Measurements from ENCODE around the gene TRAK2. TPM values are rescaled to one million over a fixed set of nuclear protein-coding genes. Genes with fewer than 3 reads are reported as not detected.

Gene TRAK2
- total and polyA plus RNA-seq, 10 donors, result 7.1 to 63.0 (median 37.7) TPM

DNA sequence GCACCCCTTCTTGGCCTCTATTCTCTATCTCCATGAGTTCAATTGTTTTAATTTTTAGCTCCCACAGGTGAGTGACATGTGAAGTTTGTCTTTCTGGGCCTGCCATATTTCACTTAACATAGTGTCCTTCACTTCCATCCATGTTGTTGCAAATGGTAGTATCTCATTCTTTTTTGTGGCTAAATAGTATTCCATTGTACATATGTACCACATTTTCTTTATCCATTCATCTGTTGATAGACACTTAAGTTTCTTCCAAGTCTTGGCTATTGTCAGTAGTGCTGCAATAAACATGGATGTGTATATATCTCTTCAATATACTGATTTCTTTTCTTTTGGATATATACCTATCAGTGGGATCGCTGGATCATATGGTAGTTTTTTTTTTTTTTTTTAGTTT, 9.3 kb upstream of the TRAK2 start:
- Histone ChIP-seq H3K27ac (no peak overlapping the region), H3K9me3 (peaks cover 0 to 3% (median 0%) of the 10 kb centered on the region in 8 donors), H3K36me3 (peaks cover 0 to 86% (median 35%) of the 10 kb centered on the region in 6 donors), H3K27me3 (replicated peaks in 1 of 7) (no peaks in the 10 kb centered on the region), H3K4me3 (no peak overlapping the region), H3K4me1 (no peaks in the 10 kb centered on the region)
- TF ChIP-seq POLR2A (IDR thresholded peaks at IDR 0.05) (no peak), POLR2AphosphoS5 (IDR thresholded peaks at IDR 0.05) (no peak)
- TF ChIP-seq, protein P1, sequence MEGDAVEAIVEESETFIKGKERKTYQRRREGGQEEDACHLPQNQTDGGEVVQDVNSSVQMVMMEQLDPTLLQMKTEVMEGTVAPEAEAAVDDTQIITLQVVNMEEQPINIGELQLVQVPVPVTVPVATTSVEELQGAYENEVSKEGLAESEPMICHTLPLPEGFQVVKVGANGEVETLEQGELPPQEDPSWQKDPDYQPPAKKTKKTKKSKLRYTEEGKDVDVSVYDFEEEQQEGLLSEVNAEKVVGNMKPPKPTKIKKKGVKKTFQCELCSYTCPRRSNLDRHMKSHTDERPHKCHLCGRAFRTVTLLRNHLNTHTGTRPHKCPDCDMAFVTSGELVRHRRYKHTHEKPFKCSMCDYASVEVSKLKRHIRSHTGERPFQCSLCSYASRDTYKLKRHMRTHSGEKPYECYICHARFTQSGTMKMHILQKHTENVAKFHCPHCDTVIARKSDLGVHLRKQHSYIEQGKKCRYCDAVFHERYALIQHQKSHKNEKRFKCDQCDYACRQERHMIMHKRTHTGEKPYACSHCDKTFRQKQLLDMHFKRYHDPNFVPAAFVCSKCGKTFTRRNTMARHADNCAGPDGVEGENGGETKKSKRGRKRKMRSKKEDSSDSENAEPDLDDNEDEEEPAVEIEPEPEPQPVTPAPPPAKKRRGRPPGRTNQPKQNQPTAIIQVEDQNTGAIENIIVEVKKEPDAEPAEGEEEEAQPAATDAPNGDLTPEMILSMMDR (IDR thresholded peaks at IDR 0.05 in 8 of 11, conservative IDR thresholded peaks at IDR 0.05 in 3 of 11), result no peak
- WGBS, 5 donors, result 93 to 100% (median 100%) methylated on average over 1 of the region's 1 CpG
- DNase-seq, result no peak
- intact Hi-C loops (cut with DNase I; ENCODE audit: low total_unique reads), result no loop called here

DNA sequence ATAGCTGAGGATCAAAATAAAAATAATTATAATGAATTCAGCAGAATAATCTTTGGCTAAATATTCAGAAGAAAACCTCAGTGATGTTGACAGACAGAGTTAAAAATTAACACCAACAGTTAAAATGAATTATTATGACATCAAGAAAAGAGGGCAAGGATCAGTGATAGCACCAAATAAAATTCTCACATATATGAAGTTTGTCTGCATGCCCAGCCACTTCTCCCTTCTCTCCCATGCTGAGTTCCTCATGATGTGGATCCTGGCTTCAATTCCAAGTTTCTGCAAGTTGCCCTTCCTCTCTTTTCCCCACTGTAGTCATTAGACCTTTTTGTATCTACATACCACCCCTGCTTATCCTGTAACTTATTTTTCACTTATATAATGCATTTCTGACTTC, 7.1 kb upstream of the TRAK2 start:
- intact Hi-C loops (cut with DNase I; ENCODE audit: low total_unique reads), result loop anchor here (10.0 kb wide), 1 partner anchor 204 kb away; no protein-coding TSS in a partner anchor
- Histone ChIP-seq H3K4me1 (peaks cover 0 to 3% (median 0%) of the 10 kb centered on the region in 6 donors), H3K4me3 (no peak overlapping the region), H3K27me3 (replicated peaks in 1 of 7) (no peaks in the 10 kb centered on the region), H3K36me3 (peaks cover 0 to 71% (median 17%) of the 10 kb centered on the region in 6 donors), H3K27ac (no peak overlapping the region), H3K9me3 (peaks cover 0 to 3% (median 0%) of the 10 kb centered on the region in 8 donors)
- no peak for DNase-seq
- no peak for TF ChIP-seq POLR2A (IDR thresholded peaks at IDR 0.05)

DNA sequence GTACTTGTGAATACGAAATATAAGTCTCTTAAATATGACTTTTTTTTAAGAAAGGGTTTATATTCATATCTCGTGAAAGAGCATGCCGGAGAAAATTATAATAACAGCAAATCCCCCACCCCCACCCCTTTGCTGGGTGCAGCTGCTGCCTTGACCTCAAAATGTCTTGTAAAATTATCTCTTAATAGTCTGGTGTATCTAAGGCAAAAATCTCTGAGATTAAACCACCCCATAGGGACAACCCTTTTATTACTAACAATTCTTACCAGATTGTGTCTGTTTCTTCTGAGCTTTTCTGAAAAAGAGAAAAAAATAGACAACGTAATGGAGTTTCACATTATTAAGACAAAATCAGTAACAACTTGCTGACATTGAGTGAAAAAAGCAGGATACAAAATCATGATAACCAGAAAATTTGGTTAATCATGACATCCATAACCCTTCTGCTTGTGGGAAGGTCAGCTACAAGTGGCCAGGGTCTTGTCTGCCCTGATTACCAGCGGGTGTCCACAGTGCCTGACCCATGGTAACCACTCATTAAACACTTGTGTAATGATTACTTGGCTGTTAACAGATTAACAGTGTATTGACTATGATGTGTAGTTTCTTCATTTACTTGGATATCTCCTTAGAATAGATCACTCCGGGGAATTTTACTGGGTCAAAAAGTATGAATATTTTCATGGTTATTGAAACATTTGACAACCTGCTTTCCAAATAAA, 1.8 kb upstream of the TRAK2 start:
- no peak overlapping the region for H3K27ac ChIP-seq
- peaks cover 18 to 48% (median 32%) of the 10 kb centered on the region in 6 donors for H3K4me1 ChIP-seq
- WGBS, 5 donors, result 91 to 94% (median 93%) methylated on average over 6 of the region's 6 CpGs
- peaks cover 0 to 22% (median 0%) of the 10 kb centered on the region in 6 donors for H3K36me3 ChIP-seq
- DNase-seq, result no peak
- no peaks in the 10 kb centered on the region for H3K9me3 ChIP-seq
- intact Hi-C loops (cut with DNase I; ENCODE audit: low total_unique reads), result loop anchor here (10.0 kb wide), 1 partner anchor 198 kb away; no protein-coding TSS in a partner anchor
- TF ChIP-seq, protein P1 (IDR thresholded peaks at IDR 0.05 in 8 of 11, conservative IDR thresholded peaks at IDR 0.05 in 3 of 11), result no peak
- no peaks in the 10 kb centered on the region for H3K27me3 ChIP-seq (replicated peaks in 1 of 7)
- H3K4me3 ChIP-seq, result peak overlapping the region in 2 of 8 donors; percentile 80 to 85

DNA sequence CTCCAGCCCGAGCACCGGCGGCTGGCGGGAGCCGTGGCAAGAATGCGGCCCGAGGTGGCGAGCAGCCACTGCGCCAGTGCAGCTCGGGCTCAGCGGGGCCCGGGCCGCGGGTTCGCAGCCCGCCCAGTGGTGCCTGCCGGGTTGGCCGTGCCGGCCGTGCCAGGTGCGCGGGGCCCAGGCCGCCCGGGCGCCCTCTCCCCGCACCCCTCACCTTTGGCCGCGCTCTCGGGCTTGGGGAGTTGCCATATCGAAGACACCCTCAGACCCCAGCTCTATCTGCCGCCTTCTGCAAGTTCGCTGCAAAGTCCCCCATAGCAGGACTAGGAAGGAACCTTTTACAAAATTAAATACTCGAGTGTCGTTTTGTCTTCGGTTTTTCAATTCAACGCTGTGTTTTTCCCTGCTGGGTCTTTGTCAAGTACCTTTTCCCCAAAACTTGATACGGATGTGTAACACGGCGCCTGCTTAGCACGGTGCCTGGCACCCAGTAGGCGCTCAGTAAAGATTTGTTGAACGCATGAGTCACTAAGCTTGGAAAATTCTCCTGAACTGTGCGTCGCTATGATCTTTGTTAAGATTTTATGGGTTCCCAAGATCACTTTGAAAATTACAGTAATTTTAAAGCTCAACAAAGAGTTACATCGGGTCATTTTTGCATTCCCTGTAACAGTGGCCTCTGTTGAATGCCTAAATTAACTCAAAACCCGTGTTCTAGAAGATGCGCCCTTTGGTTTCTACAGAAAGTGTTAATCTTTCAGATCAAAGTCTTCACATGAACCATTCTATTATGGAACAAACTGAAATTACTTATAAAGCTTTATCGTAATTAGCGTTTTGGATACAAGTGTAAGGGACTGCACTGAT, 1.0 kb upstream of the TRAK2 start:
- intact Hi-C loops (cut with DNase I; ENCODE audit: low total_unique reads), result loop anchor here (10.0 kb wide), 1 partner anchor 197 kb away; no protein-coding TSS in a partner anchor
- DNase-seq, result no peak

More for the DNA sequence above, 1.0 kb upstream of the TRAK2 start:
- H3K27ac ChIP-seq, result peak overlapping the region; percentile 83 to 95 (median 92)
- H3K9me3 ChIP-seq, result no peaks in the 10 kb centered on the region
- H3K4me3 ChIP-seq, result peak overlapping the region; percentile 51 to 87 (median 78)
- peaks cover 20 to 55% (median 40%) of the 10 kb centered on the region in 6 donors for H3K4me1 ChIP-seq
- H3K27me3 ChIP-seq (replicated peaks in 1 of 7), result no peaks in the 10 kb centered on the region
- peaks cover 0 to 21% (median 0%) of the 10 kb centered on the region in 6 donors for H3K36me3 ChIP-seq
- 12 to 28% (median 13%) methylated on average over 28 to 49 of the region's 49 CpGs for WGBS, 5 donors
- TF ChIP-seq POLR2AphosphoS5 (IDR thresholded peaks at IDR 0.05) (no peak), POLR2A (IDR thresholded peaks at IDR 0.05) (no peak)
- TF ChIP-seq, protein P1 (IDR thresholded peaks at IDR 0.05 in 8 of 11, conservative IDR thresholded peaks at IDR 0.05 in 3 of 11), result peak in 1 of 11 experiments; percentile 4
